ENCODE results near the gene AKR1D1. TPM values are rescaled to one million over a fixed set of nuclear protein-coding genes. Genes with fewer than 3 reads are reported as not detected.

AKR1D1 gene
- total RNA-seq, 1 donor: not detected

GRCh38 chr7:138064856-138065357 is 11.4 kb upstream of the AKR1D1 start:
- TF ChIP-seq CTCF (IDR thresholded peaks at IDR 0.05; ENCODE audit: extremely low read depth, low read depth, low read length): no peak
- no peak overlapping the region for H3K4me2 ChIP-seq (ENCODE audit: insufficient read depth, low read length)

GRCh38 chr7:138065827-138066226 is 10.4 kb upstream of the AKR1D1 start:
- no peaks in the 10 kb centered on the region for H3K79me2 ChIP-seq (ENCODE audit: insufficient read depth, low read length)

More at GRCh38 chr7:138064856-138065357, 11.4 kb upstream of the AKR1D1 start:
- Histone ChIP-seq H3K4me1 (ENCODE audit: insufficient read depth, low read length) (no peaks in the 10 kb centered on the region), H3K9me3 (ENCODE audit: low read depth, low read length) (no peaks in the 10 kb centered on the region), H3K36me3 (ENCODE audit: insufficient read depth, low read length) (no peaks in the 10 kb centered on the region), H3K79me2 (ENCODE audit: insufficient read depth, low read length) (no peaks in the 10 kb centered on the region), H4K20me1 (ENCODE audit: insufficient read depth, low read length) (no peaks in the 10 kb centered on the region), H2AFZ (ENCODE audit: low read length) (no peak overlapping the region), H3K27ac (ENCODE audit: low read depth, low read length) (no peak overlapping the region), H3K27me3 (ENCODE audit: insufficient read depth, low read length) (peaks cover 2% of the 10 kb centered on the region), H3K4me3 (ENCODE audit: insufficient read depth, low read length) (no peak overlapping the region)
- no peak for DNase-seq (ENCODE audit: insufficient read length, low spot score, missing footprints)

GRCh38 chr7:138066954-138067394 is 9.3 kb upstream of the AKR1D1 start:
- Histone ChIP-seq H3K36me3 (ENCODE audit: insufficient read depth, low read length) (no peaks in the 10 kb centered on the region), H3K4me1 (ENCODE audit: insufficient read depth, low read length) (no peaks in the 10 kb centered on the region), H3K9me3 (ENCODE audit: low read depth, low read length) (no peaks in the 10 kb centered on the region), H3K27ac (ENCODE audit: low read depth, low read length) (no peak overlapping the region), H3K4me2 (ENCODE audit: insufficient read depth, low read length) (no peak overlapping the region), H4K20me1 (ENCODE audit: insufficient read depth, low read length) (no peaks in the 10 kb centered on the region), H2AFZ (ENCODE audit: low read length) (no peak overlapping the region), H3K4me3 (ENCODE audit: insufficient read depth, low read length) (no peak overlapping the region), H3K27me3 (ENCODE audit: insufficient read depth, low read length) (peaks cover 2% of the 10 kb centered on the region), H3K79me2 (ENCODE audit: insufficient read depth, low read length) (no peaks in the 10 kb centered on the region)
- no peak for TF ChIP-seq CTCF (IDR thresholded peaks at IDR 0.05; ENCODE audit: extremely low read depth, low read depth, low read length)
- no peak for DNase-seq (ENCODE audit: insufficient read length, low spot score, missing footprints)

More at GRCh38 chr7:138065827-138066226, 10.4 kb upstream of the AKR1D1 start:
- Histone ChIP-seq H4K20me1 (ENCODE audit: insufficient read depth, low read length) (no peaks in the 10 kb centered on the region), H3K36me3 (ENCODE audit: insufficient read depth, low read length) (no peaks in the 10 kb centered on the region), H3K27ac (ENCODE audit: low read depth, low read length) (no peak overlapping the region), H3K4me1 (ENCODE audit: insufficient read depth, low read length) (no peaks in the 10 kb centered on the region), H3K4me3 (ENCODE audit: insufficient read depth, low read length) (no peak overlapping the region), H3K4me2 (ENCODE audit: insufficient read depth, low read length) (no peak overlapping the region), H2AFZ (ENCODE audit: low read length) (no peak overlapping the region), H3K9me3 (ENCODE audit: low read depth, low read length) (no peaks in the 10 kb centered on the region), H3K27me3 (ENCODE audit: insufficient read depth, low read length) (peaks cover 2% of the 10 kb centered on the region)
- no peak for DNase-seq (ENCODE audit: insufficient read length, low spot score, missing footprints)
- TF ChIP-seq CTCF (IDR thresholded peaks at IDR 0.05; ENCODE audit: extremely low read depth, low read depth, low read length): no peak

- Histone ChIP-seq H3K36me3 (ENCODE audit: insufficient read depth, low read length) (no peaks in the 10 kb centered on the region), H3K4me1 (ENCODE audit: insufficient read depth, low read length) (no peaks in the 10 kb centered on the region), H3K79me2 (ENCODE audit: insufficient read depth, low read length) (no peaks in the 10 kb centered on the region), H3K4me2 (ENCODE audit: insufficient read depth, low read length) (no peak overlapping the region), H3K27ac (ENCODE audit: low read depth, low read length) (no peak overlapping the region), H3K9me3 (ENCODE audit: low read depth, low read length) (no peaks in the 10 kb centered on the region), H3K27me3 (ENCODE audit: insufficient read depth, low read length) (peaks cover 2% of the 10 kb centered on the region), H3K4me3 (ENCODE audit: insufficient read depth, low read length) (no peak overlapping the region), H2AFZ (ENCODE audit: low read length) (no peak overlapping the region), H4K20me1 (ENCODE audit: insufficient read depth, low read length) (no peaks in the 10 kb centered on the region)
- DNase-seq (ENCODE audit: insufficient read length, low spot score, missing footprints): no peak
- TF ChIP-seq CTCF (IDR thresholded peaks at IDR 0.05; ENCODE audit: extremely low read depth, low read depth, low read length): no peak
Measured at GRCh38 chr7:138067774-138068173, 8.5 kb upstream of the AKR1D1 start.
